GM21825 (cell line): ENCODE data around the gene DNAJC25.
"Not testable (repeated sequence)": the region's sequence is repeated elsewhere in the genome, so short reads cannot be mapped to it uniquely, and the experiment has no call there.

Source experiments
- ATAC-seq: cut with Tn5 transposase; IDR thresholded peaks from one replicate; pipeline ENCODE4 v1.9.1; 2021; ENCODE audit warnings: mild to moderate bottlenecking, moderate library complexity; ENCODE audit not compliant: unreplicated experiment

Gene DNAJC25

GRCh38 chr9:111631214-111631971 lies at the start of gene DNAJC25:
Gene DNAJC25 (plus strand): TSS chr9:111631334. CDS start chr9:111631408, 74 bp downstream.
- ATAC-seq, result peak; percentile 97

- ATAC-seq, result no peak
Measured at GRCh38 chr9:111582888-111583287, 48.2 kb upstream of the DNAJC25 start.

DNA sequence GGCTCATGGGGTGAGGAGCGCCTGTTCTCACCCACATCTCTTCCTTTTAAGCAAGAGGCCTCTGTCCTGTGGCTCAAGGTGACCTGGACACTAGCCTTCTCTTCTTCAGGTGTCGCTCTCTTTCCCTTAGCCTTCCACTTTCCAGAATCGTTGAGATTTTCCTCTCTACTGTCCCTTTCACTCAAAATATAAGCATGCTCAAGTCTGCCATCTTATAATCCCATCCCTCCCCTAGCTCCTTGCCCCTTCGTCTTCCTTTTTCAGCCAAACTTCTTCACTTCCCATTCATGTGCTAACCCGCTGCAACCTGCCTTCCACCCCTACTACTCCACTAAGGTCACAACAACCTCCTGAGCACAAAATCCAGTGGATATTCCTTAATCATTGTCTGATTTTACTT lies 44.8 kb upstream of the DNAJC25 start:
- no peak for ATAC-seq

- no peak for ATAC-seq
Measured at GRCh38 chr9:111588846-111589245, 42.3 kb upstream of the DNAJC25 start.

- peak; percentile 44 for ATAC-seq
Measured at GRCh38 chr9:111597852-111598732, 33.0 kb upstream of the DNAJC25 start.

DNA sequence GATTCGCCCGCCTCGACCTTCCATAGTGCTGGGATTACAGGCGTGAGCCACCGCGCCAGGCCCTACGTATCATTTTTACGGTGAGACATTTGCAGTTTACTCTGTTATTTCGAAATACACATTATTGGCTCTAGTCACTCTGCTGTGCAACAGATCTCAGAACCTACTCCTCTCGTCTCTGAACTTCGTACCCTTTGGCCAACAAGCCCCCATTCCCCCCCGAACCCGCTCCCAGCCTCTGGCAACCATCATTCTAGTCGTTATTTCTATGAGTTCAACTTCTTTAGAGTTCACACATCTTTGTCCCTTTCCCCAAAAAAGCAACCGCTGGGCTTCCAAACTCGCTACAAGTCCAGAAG lies 32.4 kb upstream of the DNAJC25 start:
- ATAC-seq, result peak; percentile 10

- no peak for ATAC-seq
Measured at GRCh38 chr9:111599092-111599954, 31.8 kb upstream of the DNAJC25 start, which contains the start of gene PTGR1. Gene PTGR1 (minus strand): TSS chr9:111599647. CDS start chr9:111597422, 2,225 bp downstream.

DNA sequence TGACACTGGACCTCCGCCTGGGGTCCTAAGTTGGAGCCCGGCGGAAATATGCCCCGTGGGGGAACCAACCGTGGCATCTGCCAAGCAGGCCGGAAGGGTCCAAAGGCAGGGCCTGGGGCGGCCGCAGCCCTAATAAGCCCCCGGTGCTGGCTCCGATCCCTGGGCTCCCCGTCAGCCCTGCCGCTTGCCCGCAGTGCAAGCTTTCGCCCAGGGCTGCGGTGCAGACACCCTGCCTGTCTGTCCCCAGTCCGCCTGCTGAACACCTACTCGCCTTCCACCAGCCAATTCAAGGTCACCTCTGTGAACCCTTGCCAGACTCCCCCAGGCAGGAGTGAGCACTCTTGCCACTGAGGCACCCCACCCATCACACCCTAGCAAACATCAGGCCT lies 31.2 kb upstream of the DNAJC25 start:
- no peak for ATAC-seq

DNA sequence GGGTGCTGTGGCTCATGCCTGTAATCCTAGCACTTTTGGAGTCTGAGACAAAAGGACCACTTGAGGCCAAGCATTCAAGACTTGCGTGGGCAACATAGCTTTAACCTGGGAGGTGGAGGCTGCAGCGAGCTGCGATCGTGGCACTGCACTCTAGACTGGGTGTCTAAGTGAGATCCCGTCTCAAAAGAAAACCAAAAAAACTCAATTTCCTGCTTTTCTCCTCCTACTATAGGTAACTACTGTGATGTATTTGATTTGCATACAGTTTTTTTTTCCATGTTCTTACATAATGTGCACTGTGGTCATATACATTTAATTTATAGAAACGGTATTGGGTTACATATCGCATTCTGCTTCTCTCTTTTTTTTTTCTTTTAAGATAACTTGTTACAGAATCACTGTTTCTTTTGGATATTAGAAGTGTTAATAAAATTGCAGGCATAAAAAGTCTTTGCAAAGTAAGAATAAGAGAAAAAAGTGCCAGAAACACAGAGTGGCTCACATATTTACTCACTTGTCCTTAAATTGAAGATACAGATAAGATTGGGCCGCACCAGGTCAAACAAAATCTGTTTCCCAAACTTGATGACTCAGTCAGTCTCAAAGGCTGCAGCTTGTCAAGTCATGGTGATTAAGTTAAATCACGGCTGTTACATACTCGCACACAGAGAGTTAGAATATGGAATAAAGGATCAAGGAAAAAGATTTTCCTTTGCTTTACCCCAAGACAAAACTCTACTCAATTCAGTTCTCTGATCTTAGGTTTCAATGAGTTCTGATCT lies 29.7 kb upstream of the DNAJC25 start:
- no peak for ATAC-seq

DNA sequence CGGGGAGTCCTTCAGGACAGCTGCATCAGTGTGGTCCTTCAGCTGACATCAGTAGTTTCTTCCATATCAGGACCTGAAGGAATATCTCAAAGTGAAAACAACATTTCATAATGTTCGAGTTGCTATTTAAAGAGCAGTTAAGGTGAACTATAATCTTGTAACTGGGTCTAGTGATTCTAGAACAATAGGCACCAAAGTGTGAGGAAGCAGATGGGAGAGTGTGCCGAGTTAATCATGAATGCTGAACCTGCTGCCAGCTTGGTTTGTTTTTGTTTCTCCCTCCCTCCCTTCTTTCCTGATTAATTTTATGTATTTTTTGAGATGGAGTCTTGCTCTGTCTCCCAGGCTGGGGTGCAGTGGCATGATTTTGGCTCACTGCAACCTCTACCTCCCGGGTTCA lies 28.1 kb upstream of the DNAJC25 start:
- ATAC-seq, result no peak

GRCh38 chr9:111604054-111604615 lies 27.0 kb upstream of the DNAJC25 start:
- no peak for ATAC-seq

DNA sequence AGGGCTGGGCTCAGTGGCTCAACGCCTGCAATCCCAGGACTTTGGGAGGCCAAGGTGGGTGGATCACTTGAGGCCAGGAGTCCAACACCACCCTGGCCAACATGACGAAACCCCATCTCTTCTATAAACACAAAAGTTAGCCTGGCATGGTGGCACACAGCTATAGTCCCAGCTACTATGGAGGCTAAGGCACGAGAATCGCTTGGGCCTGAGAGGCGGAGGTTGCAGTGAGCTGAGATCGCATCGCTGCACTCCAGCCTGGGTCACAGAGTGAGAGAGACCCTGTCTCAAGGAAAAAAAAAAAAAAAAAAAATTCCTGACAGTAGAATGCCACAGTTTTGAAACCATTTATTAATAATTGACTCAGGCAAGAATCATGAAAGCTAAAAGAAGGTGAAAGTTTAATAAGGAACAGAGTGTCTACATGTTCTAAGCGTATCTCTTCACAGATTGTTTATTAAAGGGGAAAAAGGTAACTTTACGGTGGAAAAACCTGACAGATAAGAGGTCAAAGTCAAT lies 26.0 kb upstream of the DNAJC25 start:
- no peak for ATAC-seq

DNA sequence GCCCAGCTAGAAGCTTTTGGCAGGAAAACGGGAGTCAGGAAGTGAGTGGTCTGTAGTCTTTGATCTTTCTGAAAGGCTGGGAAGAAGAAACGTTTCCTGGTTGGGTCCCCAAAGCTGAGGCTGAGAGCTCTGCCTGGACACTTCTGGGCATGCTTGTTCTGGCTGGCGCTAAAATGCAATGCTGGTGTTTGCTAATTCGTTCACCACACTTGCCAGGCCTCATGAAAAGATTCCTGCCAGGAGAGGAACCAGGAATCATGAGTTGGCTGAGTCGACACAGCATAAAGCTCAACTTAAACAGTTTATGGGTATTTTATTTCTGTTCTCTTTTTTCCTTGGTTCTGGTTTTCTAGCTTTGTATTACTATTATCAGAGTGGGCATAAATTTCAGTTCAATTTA lies 21.0 kb upstream of the DNAJC25 start:
- ATAC-seq, result no peak

GRCh38 chr9:111610845-111611244 lies 20.3 kb upstream of the DNAJC25 start:
- ATAC-seq, result no peak

DNA sequence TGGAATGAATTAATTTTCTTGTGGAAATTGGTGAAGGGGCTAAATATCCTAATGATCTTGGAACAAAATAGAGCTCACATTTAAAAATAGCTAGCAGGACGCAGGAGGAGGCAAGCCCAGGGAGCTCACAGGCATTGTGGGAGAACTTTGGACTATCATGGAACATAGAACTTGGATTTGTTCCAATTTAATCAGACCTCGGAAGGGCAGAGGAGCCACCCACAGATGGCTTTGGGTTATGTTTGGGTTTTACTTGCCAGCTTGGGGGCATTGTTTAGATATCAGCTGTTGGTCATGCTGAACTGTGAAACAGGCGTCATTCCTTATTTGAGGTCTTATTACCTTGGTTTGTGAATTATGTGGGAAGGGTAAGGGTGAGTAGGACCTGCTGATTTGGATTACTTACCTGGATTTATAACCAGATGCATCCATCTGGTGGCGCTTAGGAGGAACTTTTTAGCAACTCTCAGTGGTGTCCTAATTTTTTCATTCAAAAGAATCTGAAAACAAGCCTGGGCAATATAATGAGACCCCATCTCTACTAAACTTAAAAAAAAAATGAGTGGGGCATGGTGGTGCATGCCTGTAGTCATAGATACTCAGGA lies 17.6 kb upstream of the DNAJC25 start:
- no peak for ATAC-seq

GRCh38 chr9:111615928-111616327 lies 15.2 kb upstream of the DNAJC25 start:
- no peak for ATAC-seq

DNA sequence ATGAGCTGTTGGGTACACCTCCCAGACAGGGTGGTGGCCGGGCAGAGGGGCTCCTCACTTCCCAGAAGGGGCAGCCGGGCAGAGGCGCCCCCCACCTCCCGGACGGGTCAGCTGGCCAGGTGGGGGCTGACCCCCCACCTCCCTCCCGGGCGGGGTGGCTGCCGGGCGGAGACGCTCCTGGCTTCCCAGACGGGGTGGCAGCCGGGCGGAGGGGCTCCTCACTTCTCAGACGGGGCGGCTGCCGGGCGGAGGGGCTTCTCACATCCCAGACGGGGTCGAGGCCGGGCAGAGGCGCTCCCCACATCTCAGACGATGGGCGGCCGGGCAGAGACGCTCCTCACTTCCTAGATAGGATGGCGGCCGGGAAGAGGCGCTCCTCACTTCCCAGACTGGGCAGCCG lies 13.8 kb upstream of the DNAJC25 start:
- not testable (repeated sequence) for ATAC-seq

GRCh38 chr9:111621895-111622480 lies 9.1 kb upstream of the DNAJC25 start:
- peak; percentile 70 for ATAC-seq

GRCh38 chr9:111622626-111623025 lies 8.5 kb upstream of the DNAJC25 start:
- ATAC-seq, result no peak
